Hepatocyte (in vitro differentiated cells): ENCODE results near the gene PNPLA2.

Source experiments
- EZH2 ChIP-seq: fragments of 200-600 bp; sonication (generic); IDR thresholded peaks from 2 replicates; pipeline ENCODE4 v1.6.1; 2016; ENCODE audit warnings: antibody characterized with exemption, mild to moderate bottlenecking, borderline replicate concordance
- EZH2phosphoT487 ChIP-seq: fragments of 200-600 bp; sonication (generic); IDR thresholded peaks from one replicate; pipeline ENCODE4 v1.6.1; 2018; ENCODE audit warnings: antibody characterized with exemption, mild to moderate bottlenecking, low read depth, moderate library complexity; ENCODE audit not compliant: unreplicated experiment, severe bottlenecking
- TF ChIP-seq, protein P1 (sequence below): fragments of 200-600 bp; sonication (generic); IDR thresholded peaks from 2 replicates; pipeline ENCODE4 v1.5.1; 2016; ENCODE audit warnings: antibody characterized with exemption, mild to moderate bottlenecking; ENCODE audit not compliant: poor library complexity

- TF ChIP-seq, protein P1, sequence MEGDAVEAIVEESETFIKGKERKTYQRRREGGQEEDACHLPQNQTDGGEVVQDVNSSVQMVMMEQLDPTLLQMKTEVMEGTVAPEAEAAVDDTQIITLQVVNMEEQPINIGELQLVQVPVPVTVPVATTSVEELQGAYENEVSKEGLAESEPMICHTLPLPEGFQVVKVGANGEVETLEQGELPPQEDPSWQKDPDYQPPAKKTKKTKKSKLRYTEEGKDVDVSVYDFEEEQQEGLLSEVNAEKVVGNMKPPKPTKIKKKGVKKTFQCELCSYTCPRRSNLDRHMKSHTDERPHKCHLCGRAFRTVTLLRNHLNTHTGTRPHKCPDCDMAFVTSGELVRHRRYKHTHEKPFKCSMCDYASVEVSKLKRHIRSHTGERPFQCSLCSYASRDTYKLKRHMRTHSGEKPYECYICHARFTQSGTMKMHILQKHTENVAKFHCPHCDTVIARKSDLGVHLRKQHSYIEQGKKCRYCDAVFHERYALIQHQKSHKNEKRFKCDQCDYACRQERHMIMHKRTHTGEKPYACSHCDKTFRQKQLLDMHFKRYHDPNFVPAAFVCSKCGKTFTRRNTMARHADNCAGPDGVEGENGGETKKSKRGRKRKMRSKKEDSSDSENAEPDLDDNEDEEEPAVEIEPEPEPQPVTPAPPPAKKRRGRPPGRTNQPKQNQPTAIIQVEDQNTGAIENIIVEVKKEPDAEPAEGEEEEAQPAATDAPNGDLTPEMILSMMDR, result no peak
- no peak for TF ChIP-seq EZH2phosphoT487
- TF ChIP-seq EZH2, result no peak
Observed at GRCh38 chr11:776263-776560, 42.5 kb upstream of the PNPLA2 start.
